ENCODE results near the gene PON2. TPM values are rescaled to one million over a fixed set of nuclear protein-coding genes. Genes with fewer than 3 reads are reported as not detected.

Gene PON2
- total and polyA plus RNA-seq, 2 of the 13 experiments (the other 11 are each of a cell fraction or from before 2014, with no cell fraction given): 202 to 217 TPM

GRCh38 chr7:95478272-95479037 is 43.6 kb upstream of the PON2 start (continued):
- TF ChIP-seq SNAPC4 (CRISPR knock-in tag; IDR thresholded peaks at IDR 0.05): no peak
- TF ChIP-seq YY1 (IDR thresholded peaks at IDR 0.05; ENCODE audit: insufficient read depth, insufficient replicate concordance, low read depth, low read length): peak; percentile 80
- no peak for TF ChIP-seq IRF2 (CRISPR knock-in tag; IDR thresholded peaks at IDR 0.05)
- TF ChIP-seq ZNF776 (CRISPR knock-in tag; IDR thresholded peaks at IDR 0.05): no peak
- TF ChIP-seq TFDP2 (CRISPR knock-in tag; IDR thresholded peaks at IDR 0.05): no peak
- no peak for TF ChIP-seq RBM22 (optimal IDR thresholded peaks at IDR 0.05; ENCODE audit: low read length)
- no peak for TF ChIP-seq ZBTB10 (CRISPR knock-in tag; IDR thresholded peaks at IDR 0.05; ENCODE audit: borderline replicate concordance)
- TF ChIP-seq LCORL (IDR thresholded peaks at IDR 0.05): no peak
- TF ChIP-seq LCORL (CRISPR knock-in tag; IDR thresholded peaks at IDR 0.05): no peak
- no peak for TF ChIP-seq ZNF567 (CRISPR knock-in tag; IDR thresholded peaks at IDR 0.05; ENCODE audit: borderline replicate concordance)
- no peak for TF ChIP-seq ZNF501 (CRISPR knock-in tag; IDR thresholded peaks at IDR 0.05)
- TF ChIP-seq PHF8 (CRISPR knock-in tag; IDR thresholded peaks at IDR 0.05): peak; percentile 20
- peak; percentile 66; the same call in 1 of the 2 replicates for TF ChIP-seq YEATS4 (CRISPR knock-in tag; IDR thresholded peaks at IDR 0.05; ENCODE audit: borderline replicate concordance)
- no peak for TF ChIP-seq BORCS8-MEF2B (CRISPR knock-in tag; IDR thresholded peaks at IDR 0.05)
- peak; percentile 40; the same call in 1 of the 2 replicates for TF ChIP-seq ARID4A (CRISPR knock-in tag; IDR thresholded peaks at IDR 0.05; ENCODE audit: borderline replicate concordance)

All from HepG2 (cell line).